Calu3 (cell line): ENCODE data around the gene HBS1L. TPM values are rescaled to one million over a fixed set of nuclear protein-coding genes. Genes with fewer than 3 reads are reported as not detected.

Experiments
- BruUV-seq: library from RNA; stranded (reverse); fragments of 400-500 nt; replicated peaks from 2 replicates; lab custom pipeline; 2021; lab: Mats Ljungman, UMichigan
- CTCF ChIA-PET: fragments of 300-600 bp; sonication (Branson Sonifier 250); formaldehyde crosslinking; loops from one replicate; lab custom pipeline; 2022; ENCODE audit warnings: antibody characterized with exemption; lab: Charles Lee
- DNase-seq: peaks from one replicate; pipeline ENCODE4 v3.0.0; 2022
- H3K27ac Mint-ChIP-seq: one replicate; pipeline ENCODE4 v1.8.0; 2022; ENCODE audit warnings: mixed read lengths; ENCODE audit not compliant: unreplicated experiment
- H3K27me3 Mint-ChIP-seq: one replicate; pipeline ENCODE4 v1.8.0; 2022; ENCODE audit warnings: mixed read lengths; ENCODE audit not compliant: unreplicated experiment
- H3K36me3 Mint-ChIP-seq: one replicate; pipeline ENCODE4 v1.8.0; 2022; ENCODE audit warnings: mild to moderate bottlenecking, moderate library complexity, mixed read lengths; ENCODE audit not compliant: insufficient read depth, unreplicated experiment
- H3K4me1 Mint-ChIP-seq: one replicate; pipeline ENCODE4 v1.8.0; 2022; ENCODE audit warnings: mild to moderate bottlenecking, low read depth, mixed read lengths; ENCODE audit not compliant: unreplicated experiment
- H3K4me3 Mint-ChIP-seq: one replicate; pipeline ENCODE4 v1.8.0; 2022; ENCODE audit warnings: mild to moderate bottlenecking, low read depth, moderate library complexity, mixed read lengths; ENCODE audit not compliant: unreplicated experiment
- H3K9me3 Mint-ChIP-seq: one replicate; pipeline ENCODE4 v1.8.0; 2022; ENCODE audit warnings: low read depth, mixed read lengths; ENCODE audit not compliant: unreplicated experiment
- intact Hi-C: fragments of 100-400 bp; cut with micrococcal nuclease; formaldehyde crosslinking; loops from one replicate; pipeline ENCODE4 v1.10.0; 2022; ENCODE audit not compliant: unreplicated experiment
- total RNA-seq: library from RNA; stranded (reverse); gene quantifications from 2 replicates; pipeline ENCODE4 v1.2.3, GENCODE V29; 2022
- TF ChIP-seq, protein P1 (sequence below): fragments of 200-600 bp; IDR thresholded peaks from one replicate; pipeline ENCODE4 v1.8.0; 2022; ENCODE audit warnings: antibody characterized with exemption; ENCODE audit not compliant: unreplicated experiment

Gene HBS1L
- total RNA-seq, 1 experiment from 2014 or later, result 50.0 TPM

DNA sequence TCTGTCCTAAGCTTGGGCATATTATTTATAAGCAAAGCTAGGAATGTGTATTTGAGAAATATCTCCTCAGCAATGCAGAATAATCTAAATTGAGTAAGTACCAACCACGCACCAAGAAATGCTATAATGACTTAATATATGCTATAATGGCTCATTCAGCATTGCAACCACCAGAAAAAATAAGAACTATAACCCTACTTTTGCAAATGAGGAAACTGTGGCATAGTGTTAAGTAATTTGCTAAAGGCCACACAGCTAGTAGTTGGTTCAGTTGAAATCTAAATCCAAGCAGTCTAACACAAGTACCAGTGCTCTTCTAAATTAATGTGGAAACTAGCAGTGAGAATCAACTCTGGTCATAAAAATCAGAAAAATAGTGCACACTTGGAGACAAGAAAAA, 35.7 kb downstream of the HBS1L start:
- TF ChIP-seq, protein P1, sequence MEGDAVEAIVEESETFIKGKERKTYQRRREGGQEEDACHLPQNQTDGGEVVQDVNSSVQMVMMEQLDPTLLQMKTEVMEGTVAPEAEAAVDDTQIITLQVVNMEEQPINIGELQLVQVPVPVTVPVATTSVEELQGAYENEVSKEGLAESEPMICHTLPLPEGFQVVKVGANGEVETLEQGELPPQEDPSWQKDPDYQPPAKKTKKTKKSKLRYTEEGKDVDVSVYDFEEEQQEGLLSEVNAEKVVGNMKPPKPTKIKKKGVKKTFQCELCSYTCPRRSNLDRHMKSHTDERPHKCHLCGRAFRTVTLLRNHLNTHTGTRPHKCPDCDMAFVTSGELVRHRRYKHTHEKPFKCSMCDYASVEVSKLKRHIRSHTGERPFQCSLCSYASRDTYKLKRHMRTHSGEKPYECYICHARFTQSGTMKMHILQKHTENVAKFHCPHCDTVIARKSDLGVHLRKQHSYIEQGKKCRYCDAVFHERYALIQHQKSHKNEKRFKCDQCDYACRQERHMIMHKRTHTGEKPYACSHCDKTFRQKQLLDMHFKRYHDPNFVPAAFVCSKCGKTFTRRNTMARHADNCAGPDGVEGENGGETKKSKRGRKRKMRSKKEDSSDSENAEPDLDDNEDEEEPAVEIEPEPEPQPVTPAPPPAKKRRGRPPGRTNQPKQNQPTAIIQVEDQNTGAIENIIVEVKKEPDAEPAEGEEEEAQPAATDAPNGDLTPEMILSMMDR, result no peak
- no peak overlapping the region for H3K4me3 Mint-ChIP-seq

DNA sequence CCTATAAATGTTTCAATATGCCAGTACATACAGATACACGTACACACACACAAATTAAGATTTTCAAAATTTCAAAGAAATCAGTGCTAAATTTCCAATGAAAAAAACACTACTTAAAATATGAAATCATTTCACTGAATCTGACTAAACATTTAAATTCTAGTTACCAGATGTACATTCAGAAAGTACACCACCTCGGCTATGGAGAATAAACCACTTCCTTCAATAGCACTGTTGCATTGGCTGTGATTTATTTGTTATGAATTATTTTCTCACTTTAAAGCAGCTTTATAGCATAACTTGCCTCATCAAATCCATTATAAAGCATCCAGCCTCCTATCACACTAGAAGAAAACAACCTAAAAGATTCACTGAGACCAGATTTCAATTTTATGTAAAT, 36.6 kb downstream of the HBS1L start:
- CTCF ChIA-PET, result no interaction called here
- H3K27me3 Mint-ChIP-seq, result no peaks in the 10 kb centered on the region
- BruUV-seq, result no TSS peak

More for the DNA sequence above, 35.7 kb downstream of the HBS1L start:
- intact Hi-C loops, result no loop called here
- Mint-ChIP-seq H3K27ac (no peak overlapping the region), H3K4me1 (peaks cover 8% of the 10 kb centered on the region), H3K27me3 (no peaks in the 10 kb centered on the region), H3K9me3 (no peaks in the 10 kb centered on the region), H3K36me3 (no peaks in the 10 kb centered on the region)
- BruUV-seq, result no TSS peak
- CTCF ChIA-PET, result no interaction called here
- no peak for DNase-seq

DNA sequence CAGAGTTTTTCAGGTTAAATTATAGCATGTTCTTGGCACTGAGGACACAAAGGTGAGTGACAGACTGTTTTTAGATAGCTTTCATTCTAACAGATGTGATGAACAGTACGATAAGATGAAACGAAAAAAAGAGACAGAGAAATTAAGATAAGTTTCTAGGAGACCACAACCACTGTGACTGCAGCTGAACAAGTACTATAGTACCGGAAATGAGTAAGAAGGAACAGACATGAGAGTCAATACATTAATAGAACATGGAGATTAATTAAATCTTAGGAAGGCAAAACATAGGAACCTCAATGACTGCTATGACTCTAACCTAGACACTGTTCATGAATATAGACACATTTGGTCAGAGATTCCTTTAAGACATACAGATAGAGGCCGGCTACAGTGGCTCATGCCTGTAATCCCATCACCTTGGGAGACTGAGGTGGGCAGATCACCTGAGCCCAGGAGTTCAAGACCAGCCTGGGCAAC, 40.2 kb downstream of the HBS1L start:
- CTCF ChIA-PET, result interaction anchor here (1.2 kb wide), 1 partner anchor 105 kb away, joined by 4 read pairs; no protein-coding TSS in a partner anchor
- TF ChIP-seq, protein P1, result no peak
- H3K4me1 Mint-ChIP-seq, result peaks cover 8% of the 10 kb centered on the region
- H3K36me3 Mint-ChIP-seq, result no peaks in the 10 kb centered on the region
- H3K27ac Mint-ChIP-seq, result no peak overlapping the region
- H3K9me3 Mint-ChIP-seq, result no peaks in the 10 kb centered on the region
- intact Hi-C loops, result no loop called here
- DNase-seq, result no peak
- H3K27me3 Mint-ChIP-seq, result no peaks in the 10 kb centered on the region
- no peak overlapping the region for H3K4me3 Mint-ChIP-seq
- no TSS peak for BruUV-seq

More for the DNA sequence above, 36.6 kb downstream of the HBS1L start:
- no peak overlapping the region for H3K27ac Mint-ChIP-seq
- no peak overlapping the region for H3K4me3 Mint-ChIP-seq
- peaks cover 8% of the 10 kb centered on the region for H3K4me1 Mint-ChIP-seq
- H3K9me3 Mint-ChIP-seq, result no peaks in the 10 kb centered on the region
- intact Hi-C loops, result no loop called here
- TF ChIP-seq, protein P1, result no peak
- DNase-seq, result no peak
- H3K36me3 Mint-ChIP-seq, result no peaks in the 10 kb centered on the region

DNA sequence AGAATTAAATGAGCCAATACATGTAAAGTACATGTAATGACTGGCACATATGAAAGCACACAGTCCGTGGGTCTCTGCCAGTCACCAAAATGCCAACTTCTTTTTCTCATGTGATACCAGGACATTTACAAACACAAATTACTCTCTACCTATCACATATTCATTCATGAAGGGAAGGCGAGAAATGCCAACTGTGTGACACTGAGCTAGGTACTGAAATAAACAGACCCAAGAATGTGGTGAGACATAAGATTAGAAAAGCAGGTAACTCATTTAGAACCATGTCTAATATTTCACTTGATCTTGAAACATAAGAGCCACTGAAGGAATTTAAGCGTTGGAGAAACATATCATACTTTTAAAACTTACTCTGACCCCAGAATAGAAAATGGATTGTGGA, 41.4 kb downstream of the HBS1L start:
- H3K27ac Mint-ChIP-seq, result no peak overlapping the region
- intact Hi-C loops, result no loop called here

More for the DNA sequence above, 41.4 kb downstream of the HBS1L start:
- DNase-seq, result no peak
- BruUV-seq, result no TSS peak
- no peak overlapping the region for H3K4me3 Mint-ChIP-seq
- H3K4me1 Mint-ChIP-seq, result peaks cover 16% of the 10 kb centered on the region
- CTCF ChIA-PET, result no interaction called here
- no peaks in the 10 kb centered on the region for H3K36me3 Mint-ChIP-seq
- TF ChIP-seq, protein P1, result no peak
- H3K9me3 Mint-ChIP-seq, result no peaks in the 10 kb centered on the region
- H3K27me3 Mint-ChIP-seq, result no peaks in the 10 kb centered on the region
